NCI-H1436 treated with DMSO at 0.1 percent for 48 hours (cell line): Measurements from ENCODE around the gene SPRED2.

ENCODE experiments used
- DNase-seq: peaks from one replicate; lab custom pipeline; 2025; lab: John Stamatoyannopoulos, UW

Gene SPRED2

DNA sequence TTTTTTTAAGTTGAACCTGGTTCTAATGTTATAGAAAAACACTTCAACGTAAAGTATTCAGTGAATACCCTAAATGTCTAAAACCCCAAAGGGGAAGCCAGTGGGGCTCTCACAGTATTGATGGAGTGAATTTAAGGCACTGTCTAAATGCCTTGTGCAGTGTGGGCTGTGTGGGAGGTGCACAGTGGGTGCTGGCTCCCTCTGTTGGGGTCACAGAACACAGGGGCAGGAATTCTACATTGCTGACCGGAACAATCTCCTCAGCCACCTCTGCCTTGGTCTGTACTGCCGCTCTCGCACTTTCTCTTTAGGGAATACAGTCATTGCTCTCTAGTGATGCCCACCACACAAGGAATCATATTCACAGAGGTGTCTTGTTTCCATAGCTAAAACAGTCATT lies 45.4 kb downstream of the SPRED2 start:
- no peak for DNase-seq

DNA sequence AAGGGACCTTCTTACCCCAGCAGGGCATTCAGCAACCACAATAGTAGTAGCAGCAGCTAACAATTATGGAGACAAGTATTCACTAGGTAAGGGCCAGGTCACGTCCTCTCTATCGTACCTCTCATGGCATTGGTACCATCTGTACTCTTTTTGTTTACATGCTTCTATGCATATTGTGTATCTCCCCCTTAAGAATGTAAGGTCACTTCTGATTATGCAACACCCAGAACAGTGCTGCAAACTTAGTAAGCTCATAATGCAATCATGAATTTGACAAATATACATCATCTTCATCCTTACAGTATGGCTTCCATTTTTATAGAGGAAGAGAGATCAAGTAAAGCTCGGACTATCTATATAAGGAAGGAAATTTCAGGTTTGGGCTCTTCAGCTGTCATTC lies 46.1 kb downstream of the SPRED2 start:
- DNase-seq = no peak

DNA sequence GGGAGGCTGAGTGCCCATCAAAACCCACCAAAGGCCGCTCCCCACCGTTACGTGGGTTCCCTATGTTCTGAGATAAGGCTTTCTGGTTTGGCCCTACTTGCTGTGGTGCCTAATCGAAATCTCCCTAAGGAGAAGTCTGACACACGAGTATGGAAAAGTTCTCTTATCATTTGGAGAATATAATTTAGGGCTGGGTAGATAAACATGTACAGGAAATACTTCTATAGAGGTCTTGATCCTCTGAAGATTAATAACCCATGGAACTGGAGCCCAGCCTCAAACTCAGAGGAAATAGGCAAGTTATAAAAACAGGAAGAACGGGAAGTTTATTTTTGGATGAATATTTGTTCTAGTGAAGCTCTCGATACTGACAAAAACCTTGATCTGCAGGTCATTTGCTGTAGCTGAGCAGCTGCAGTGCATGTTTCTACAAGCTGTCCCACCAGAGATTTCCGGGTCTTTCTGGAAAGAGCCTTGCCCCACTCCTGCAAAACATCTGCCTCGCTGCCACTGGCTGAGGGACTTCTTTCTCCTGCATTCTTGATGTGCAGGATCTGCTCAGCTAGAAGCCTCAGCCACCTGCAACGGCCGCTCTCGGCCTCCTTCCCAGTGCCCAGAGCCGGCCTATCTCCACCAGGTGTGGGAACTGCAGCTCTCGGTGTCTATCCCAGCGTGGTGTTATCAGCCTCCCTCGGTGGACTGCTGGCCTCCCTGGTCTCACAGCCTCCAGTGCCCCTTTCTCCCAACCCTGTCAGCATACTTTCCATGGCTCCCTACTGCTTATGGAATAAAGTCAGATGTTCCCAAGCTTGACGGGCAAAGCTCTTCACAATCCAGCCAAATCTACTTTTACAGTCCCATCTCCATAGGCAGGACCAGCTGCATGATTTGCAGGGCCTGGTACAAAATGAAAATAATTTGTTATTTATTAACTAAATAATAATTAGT lies 48.6 kb downstream of the SPRED2 start:
- no peak for DNase-seq

DNA sequence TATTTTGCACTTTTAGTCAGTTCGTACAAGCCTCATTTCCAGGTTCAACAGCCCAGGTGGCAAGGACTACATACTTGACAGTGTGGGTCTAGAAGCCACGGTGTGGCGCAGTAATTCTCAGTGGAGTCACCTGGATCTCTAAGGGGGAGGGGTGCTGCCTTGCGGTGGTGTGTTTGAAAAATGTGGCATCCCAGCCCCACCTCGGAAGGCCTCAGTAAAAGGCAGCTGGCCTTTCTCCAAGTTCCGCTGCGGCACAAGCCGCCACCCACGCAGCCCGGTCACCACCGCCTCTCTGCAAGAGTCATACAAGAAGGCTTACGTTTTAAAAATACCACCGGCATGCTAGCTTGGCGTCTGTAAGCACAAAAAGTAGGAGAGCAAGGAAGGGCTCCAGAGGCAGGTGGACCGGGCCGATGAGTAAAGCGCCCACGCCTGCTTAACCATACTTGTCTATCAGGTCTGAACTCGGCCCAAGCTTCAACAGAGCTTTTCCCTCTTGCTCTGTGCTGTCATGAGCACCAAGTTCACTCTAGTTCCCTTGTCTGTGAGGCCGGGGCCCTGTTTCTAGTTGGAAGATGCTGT lies 49.5 kb downstream of the SPRED2 start:
- no peak for DNase-seq

DNA sequence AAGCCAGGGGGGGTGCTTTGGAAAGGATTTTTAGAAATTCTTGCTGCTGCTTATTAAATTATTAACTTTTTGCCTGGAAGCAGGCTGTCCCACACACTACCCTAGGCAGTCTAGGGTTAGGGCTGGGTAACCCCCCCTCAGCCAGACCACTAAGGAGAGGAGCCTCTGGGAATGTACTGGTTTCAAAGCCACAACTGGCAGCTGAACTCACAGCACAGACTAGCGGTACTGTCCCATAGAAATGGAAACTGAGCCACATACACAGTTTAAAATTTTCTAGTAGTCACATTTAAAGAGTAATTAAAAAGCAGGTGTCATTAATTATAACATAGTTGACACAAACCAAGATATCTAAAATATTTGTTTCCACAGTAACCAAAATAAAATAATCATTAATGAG lies 50.1 kb downstream of the SPRED2 start:
- no peak for DNase-seq

DNA sequence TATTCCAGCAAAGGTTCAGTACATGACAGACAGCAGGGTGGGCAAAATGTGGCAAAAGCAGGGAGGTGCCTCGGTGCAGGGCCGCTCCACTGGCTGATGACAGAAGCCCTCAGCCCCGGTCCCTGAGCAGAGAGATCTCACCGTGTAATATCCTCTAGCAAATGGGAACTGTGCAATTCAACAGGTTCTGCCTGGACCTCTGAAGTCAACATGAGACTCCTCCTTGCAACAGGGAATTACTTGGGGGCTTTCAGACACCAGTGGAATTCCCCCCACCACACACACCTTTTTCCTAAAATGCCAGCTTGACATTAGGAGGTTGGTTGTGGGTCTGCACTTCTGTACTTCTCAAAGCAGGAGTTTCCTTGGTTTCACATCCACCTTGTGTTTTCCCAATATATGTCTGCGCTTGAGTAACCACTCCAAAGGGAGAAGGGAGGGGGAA lies 50.8 kb downstream of the SPRED2 start:
- DNase-seq = no peak

DNA sequence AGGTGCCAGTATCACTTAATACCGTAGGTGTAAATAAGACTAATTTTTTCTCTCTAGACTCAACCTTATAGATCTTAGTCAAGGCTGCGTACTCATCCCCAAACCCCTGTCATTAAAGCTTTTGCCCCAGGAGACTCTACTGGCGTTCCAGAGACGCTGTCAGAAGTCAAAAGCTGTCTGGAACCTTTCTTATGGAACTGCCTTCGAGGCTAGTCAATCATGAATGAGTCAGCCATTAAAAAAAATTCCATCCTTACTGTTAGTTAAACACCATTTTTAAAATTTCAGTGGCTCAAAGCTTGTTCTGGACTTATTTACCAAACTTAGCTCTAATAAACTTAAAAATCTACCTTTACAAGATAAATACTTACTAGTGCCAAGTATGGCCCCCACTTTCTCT lies 52.1 kb downstream of the SPRED2 start:
- DNase-seq = no peak

DNA sequence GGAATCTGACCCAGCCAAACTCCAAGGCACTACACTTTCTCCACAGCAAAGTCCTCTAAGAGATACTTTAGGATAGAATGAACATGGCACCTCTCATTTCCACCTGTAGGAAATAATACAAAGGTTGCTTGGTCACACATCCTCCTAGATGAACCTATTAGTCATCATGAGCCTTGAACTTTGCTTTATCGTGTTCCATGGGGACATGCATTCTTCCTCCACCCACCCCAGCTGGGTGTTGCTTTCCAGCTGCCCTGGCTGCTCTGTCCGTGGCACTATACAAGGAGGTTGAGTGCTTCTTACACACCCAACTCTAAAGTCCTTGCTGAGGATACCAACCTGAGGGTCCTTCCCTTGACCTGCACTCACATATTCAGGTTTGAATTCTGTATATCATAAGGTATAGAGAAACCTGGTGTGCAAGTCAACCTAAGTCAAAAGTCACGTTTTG lies 52.7 kb downstream of the SPRED2 start:
- DNase-seq = no peak

DNA sequence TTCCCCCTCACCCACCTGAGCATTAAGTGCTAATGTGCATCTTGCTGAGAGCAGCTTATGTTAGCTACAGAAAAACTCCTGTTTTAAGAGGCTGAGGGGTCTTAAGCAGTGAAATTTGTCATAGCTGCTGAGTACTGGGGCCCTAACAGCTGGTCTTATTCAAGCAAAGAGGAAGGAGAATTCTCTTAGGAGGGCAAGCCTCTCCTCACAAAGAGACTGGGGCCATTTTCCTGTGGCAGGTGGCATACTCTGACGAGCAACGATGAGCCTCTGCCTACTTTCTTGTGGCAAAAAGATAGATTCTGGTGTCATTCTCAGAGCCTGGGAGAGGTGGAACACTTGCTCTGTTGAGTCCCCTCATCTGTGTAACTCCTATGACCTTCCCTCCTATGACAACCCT lies 53.2 kb downstream of the SPRED2 start:
- no peak for DNase-seq

DNA sequence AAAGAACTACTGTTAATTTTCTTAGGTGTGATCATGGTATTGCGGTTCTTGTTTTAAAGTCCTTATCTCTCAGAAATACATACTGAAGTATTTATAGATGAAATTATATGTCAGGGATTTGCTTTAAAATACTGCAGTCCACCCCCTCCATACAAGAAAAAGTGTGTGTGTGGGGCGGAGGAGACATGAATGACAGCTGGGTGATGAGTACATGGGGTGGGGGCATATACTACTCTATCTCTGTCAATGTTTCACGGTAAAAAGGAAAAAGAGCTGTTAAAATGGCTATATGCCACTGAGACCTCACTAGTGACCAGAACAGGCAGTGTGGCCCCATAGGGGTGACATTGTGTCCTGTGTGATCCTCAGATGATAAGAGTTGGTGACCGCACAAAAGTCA lies 54.1 kb downstream of the SPRED2 start:
- DNase-seq = no peak

DNA sequence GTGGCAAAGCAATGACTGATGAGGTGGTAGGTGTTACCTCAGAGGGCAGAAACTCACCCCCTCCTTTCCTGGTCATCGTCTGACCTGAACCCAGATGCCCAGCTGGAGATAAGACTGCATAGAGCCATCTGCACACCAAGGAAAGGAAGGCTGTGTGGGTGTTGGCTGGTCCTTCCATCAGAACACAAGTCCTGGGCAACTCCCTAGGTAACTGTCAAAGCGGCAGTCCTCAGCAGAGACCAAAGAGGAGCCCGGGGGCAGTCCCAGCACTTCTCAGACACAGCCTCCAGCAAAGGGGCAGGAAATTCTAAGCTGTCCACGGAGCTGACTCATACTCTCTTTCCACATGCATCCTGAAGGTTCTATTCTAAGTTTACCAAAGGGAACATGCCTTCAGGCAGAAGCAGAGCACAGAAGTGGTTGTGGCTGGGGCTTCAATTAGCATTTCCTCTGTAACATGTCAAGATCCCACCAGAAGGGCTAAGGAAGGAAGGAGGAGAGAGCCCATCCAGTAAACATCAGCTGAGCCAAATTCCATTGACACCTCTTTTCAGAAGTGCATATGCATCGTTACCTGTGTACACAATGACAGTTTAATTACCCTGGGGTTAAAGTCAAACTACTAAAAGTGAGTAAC lies 54.7 kb downstream of the SPRED2 start:
- DNase-seq = no peak

DNA sequence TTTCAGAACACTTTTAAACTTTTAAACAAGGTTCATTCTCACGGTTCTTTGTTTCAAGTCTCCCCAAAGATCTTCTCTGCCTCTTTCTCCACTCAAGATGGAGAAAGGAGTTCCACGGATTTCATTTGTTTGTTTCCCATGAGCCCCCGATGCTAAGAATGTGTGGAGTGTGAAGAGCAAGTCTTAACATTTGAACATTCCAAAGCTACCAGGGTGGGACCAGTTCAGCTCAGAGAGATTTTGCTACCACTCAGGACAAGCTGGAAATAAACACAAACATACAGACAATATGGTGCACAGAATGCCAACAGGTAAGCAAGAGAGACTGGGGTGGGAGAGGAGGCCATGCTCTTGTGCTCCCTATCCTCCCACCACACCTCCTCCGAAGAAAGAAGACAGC lies 56.7 kb downstream of the SPRED2 start:
- no peak for DNase-seq

DNA sequence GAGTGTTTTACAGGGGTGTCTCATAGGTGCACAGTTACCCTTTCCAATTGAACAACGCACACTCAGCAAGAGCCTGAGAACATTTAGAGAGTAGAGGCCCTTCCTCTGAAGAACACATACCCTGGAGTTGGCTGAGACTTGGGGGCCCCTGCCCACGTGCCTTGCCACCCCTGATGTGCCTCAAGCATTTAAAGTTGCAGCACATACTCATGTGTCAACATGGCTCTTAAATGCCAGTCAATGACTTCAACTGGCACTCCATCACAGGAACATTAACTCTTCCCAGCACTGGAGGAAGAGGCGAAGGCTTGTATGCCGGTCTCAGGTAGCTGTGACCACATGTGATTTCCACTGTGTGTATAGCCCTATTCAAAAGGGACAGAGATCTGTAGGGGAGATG lies 57.4 kb downstream of the SPRED2 start:
- DNase-seq = no peak

DNA sequence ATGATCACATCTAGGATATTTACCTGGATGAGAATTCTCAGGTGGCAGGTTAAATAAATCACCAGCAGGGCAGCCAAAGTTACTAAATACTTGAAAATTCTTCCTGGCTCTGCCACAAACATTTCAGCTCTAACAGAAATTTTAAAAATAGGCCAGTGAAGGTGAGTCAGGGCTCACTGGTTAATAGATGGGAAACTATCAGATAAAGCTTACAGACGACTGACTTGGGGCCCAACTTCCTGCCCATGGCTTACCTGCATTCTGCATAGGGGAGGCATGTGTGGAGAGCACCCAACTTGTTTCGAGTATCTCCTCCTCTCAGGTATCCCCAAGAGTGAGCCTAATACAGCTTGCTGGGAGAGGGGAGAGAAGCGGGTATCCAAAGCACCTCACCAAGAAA lies 57.8 kb downstream of the SPRED2 start:
- no peak for DNase-seq

DNA sequence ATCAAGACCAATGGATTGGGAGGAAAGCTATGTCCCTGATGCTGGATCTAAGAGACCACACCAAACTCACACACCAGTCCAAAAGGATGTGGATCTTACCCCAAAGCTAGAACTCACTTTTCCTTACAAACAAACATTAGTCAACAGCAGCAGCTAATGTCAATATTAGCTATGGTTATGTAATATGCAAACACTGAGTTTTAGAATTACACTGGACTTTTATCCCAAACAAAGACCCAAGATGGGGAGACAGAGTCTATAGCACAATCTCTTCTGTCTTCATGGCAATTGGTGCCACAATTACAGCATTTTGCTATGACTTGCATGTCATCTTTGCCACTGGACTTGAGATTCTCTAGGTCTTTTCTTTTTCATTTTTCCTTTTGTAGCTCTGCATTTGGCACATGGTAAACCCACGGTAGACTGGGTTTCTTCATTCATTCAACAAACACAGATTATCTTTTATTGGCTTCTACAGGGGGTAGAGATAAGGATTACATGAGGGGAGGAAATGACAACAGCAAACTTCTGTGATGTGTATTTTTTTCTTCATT lies 59.0 kb downstream of the SPRED2 start:
- no peak for DNase-seq

DNA sequence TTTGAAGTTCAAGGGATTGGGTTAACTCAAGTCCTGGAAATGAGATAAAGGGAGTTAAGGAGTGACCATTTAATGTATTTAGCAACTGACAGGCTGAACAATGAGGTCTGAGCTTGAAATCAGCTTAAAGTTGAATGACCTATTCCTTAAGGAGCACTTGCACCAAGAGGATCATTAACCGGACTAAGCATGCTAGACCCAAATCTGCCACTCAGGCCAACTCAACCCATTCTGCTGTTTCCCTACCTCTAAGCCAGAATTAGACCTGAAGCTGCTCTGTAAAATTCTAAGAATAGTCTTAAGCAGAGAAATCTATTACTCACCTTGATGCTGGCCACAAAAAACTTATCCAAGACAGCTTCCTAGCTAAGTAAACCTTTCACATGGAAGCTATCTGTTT lies 59.8 kb downstream of the SPRED2 start:
- no peak for DNase-seq

DNA sequence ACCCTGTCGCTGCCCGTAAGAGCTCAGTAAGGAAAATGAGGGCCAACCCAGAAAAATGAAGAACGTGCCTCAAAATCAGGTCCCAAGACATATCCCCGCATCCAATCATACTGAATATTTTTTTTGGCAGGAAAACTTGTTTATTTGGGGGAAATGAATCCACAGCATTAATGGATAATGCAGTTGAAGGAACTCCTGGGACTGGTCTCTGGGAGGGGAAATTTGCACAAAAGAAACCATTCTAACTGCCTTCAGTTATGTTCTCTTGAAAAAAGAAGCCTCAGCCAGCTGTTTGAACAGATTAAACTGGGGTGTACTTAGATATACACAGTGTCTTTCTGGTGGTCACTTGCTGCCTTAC lies 61.3 kb downstream of the SPRED2 start:
- no peak for DNase-seq

DNA sequence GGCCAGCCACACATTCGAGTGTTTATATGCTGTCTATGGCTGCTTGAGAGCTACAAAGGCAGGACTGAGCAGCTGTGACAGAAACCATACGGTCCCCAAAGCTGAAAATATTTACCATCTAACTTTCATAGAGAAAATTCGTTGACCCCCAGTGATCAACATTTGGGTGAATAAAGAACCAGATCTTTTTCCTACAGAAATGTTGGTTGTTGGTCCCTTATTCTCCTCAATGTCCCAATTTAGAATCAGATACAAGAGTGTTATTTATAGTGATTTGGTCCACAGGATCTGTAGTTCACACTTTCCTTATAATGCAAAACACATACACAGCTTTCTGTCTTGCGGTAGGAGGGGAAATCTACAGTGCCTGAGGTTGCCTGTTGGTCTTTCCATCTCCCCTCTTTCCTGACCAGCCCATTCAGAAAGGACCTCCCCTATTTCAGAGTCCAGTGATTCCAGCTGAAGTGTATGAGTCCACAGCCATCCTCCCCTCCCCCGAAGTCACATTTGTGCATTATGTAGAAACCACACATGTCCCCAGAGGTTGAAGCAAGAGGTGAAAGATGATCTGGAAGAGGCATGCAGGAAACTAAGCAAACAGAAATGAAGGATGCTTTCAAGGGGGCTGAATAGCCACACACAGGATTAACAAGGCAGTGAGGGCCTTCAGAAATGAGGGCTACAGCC lies 61.9 kb downstream of the SPRED2 start:
- DNase-seq = no peak

DNA sequence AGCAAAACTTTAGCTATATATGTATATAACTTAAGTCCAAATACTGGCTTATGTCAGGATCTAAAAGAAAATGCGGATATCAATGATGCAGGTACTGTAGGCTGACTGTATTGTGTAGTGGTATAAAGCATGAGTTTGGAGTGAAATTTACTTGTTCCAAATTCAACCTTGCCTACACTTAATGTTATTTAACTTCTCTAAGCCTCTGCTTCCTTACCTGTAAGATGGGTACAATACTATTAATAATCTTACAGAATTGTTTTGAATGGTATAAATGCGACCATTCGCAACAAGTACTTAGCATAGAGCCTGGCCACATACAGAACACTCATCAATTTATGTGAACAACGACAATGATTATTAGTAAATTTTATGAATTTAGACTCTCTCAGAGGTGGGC lies 62.4 kb downstream of the SPRED2 start:
- DNase-seq = no peak

DNA sequence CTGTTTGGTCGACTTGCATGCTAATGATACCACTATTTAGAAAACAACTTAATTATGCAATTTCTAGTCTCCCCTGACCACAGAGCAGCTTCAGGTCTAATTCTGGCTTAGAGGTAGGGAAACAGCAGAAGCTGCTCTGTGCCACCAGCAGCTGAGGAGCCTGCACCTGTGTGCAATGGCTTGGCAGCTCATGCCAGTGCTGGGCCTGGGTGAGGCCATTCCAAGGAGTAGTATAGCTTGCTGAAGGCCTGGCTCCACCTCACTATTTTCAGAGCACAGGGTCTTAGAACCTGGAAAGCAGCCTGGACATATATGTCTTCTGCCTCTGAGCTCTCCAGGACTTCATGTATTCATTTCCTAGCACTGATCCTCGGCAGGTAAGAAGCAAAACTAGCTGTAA lies 62.8 kb downstream of the SPRED2 start:
- no peak for DNase-seq

DNA sequence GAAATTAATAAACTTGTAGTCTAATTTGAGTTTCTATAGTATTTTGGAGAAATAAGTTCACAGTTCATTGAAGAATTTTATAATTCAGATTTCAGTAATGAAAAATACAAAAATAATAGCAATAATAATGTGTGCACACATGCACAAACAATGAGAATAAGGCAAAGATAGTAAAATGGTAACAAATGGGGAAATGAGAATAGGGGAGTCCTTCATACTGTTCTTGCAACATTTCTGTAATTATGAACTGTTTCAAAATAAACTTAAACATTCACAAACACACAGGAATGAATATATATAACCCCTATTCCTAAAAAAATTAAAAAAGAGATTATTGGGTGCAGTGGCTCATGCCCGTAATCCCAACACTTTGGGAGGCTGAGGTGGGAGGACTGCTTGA lies 63.9 kb downstream of the SPRED2 start:
- no peak for DNase-seq

DNA sequence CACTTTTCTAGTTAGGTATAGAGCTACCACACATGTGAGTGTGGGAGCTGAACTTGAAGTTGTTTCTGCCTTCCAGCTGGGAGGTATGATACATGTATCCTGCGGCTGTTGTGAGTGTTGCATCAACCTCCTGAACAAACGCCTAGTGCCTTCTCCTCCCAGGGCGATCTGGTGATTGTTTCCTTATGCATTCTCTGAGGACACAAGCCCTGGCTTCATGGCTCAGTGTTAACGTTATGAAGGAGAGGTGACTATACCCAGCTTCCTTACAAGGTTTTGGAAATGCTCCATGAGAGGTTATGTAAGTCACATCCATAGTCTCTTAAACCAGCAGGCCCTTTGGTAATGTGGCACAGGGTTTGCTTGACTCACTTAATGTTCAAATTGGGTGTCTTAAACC lies 64.9 kb downstream of the SPRED2 start:
- no peak for DNase-seq
